GM12865 (cell line): ENCODE results near the gene NFE2L1.
A peak's percentile ranks its signal among the peaks of the same experiment; 100 is the strongest.

ENCODE experiments used
- DNase-seq: peaks from one replicate; pipeline ENCODE4 v3.0.0; 2010; ENCODE audit warnings: low read depth
- H3K4me3 ChIP-seq: 2 replicates; pipeline ENCODE4 v1.5.1; 2011; ENCODE audit warnings: mild to moderate bottlenecking, low read depth, low read length, control low read depth
- CTCF ChIP-seq: IDR thresholded peaks from 2 replicates; pipeline ENCODE4 v1.5.1; 2011; ENCODE audit warnings: low read length, control low read depth, low read depth, inconsistent platforms; ENCODE audit not compliant: insufficient read depth; ENCODE audit errors: missing control alignments

Gene NFE2L1

GRCh38 chr17:48023400-48024148 is 24.6 kb upstream of the NFE2L1 start:
- peak overlapping the region; percentile 54 for H3K4me3 ChIP-seq
- TF ChIP-seq CTCF, result no peak
- peak; percentile 30 for DNase-seq

- TF ChIP-seq CTCF, result no peak
- peak overlapping the region; percentile 54 for H3K4me3 ChIP-seq
- DNase-seq, result peak; percentile 50
These were observed 23.8 kb upstream of the NFE2L1 start for GRCh38 chr17:48024149-48025039.

GRCh38 chr17:48025040-48025903 is 22.9 kb upstream of the NFE2L1 start:
- peak overlapping the region; percentile 71 for H3K4me3 ChIP-seq
- peak; percentile 98 for DNase-seq
- TF ChIP-seq CTCF, result peak; percentile 87

- peak overlapping the region; percentile 71; the same call in 1 of the 2 replicates for H3K4me3 ChIP-seq
- no peak for DNase-seq
- no peak for TF ChIP-seq CTCF
These were observed 22.2 kb upstream of the NFE2L1 start for GRCh38 chr17:48025904-48026501.

- H3K4me3 ChIP-seq, result no peak overlapping the region
- peak; percentile 95 for TF ChIP-seq CTCF
- DNase-seq, result peak; percentile 92
These were observed 21.4 kb upstream of the NFE2L1 start for GRCh38 chr17:48026502-48027321.
